GM21367 (cell line): ENCODE data around the gene SLC28A1.
"Not testable (repeated sequence)": the region's sequence is repeated elsewhere in the genome, so short reads cannot be mapped to it uniquely, and the experiment has no call there.

Experiments
- ATAC-seq: cut with Tn5 transposase; IDR thresholded peaks from one replicate; pipeline ENCODE4 v1.9.1; 2021; ENCODE audit not compliant: unreplicated experiment

The SLC28A1 gene

DNA sequence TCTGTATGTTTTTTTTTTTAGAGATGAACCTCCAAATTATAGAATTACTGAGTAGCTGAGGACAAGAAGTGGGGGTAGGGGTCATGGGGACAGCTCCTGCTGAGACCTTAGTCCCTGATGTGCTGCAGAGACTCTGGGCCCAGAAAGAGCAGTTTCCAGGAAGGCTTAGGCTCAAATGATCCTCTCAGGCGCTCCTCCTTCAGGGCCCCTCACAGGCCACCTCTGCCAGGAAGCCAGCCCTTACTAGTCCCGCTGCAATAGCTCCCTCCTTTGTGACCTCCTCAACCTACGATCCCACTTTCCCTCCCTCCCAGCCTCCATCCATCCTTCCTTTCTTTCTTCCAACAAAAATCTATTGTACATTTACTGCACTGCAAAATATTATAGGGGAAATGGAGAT, 24.6 kb downstream of the SLC28A1 start:
- no peak for ATAC-seq

DNA sequence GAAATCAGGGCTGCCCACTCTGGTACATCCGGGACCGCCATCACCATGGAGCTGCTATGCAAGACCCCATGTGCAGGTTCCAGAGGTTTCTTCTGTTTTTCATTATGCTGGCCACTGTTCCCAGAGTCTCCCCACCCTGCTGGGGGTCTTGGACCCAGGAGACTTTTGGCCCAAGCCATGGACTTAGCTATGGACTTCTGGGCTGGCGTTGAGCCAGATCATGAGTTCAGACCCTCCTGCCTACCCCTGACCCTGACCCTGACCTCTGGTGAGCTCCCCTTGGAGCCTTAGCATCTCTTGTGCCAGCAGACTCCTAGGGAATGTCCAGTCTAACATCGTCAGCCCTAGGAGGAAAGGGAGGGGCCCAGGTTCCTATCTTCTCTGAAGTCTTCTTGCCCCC, 25.3 kb downstream of the SLC28A1 start:
- ATAC-seq = no peak

DNA sequence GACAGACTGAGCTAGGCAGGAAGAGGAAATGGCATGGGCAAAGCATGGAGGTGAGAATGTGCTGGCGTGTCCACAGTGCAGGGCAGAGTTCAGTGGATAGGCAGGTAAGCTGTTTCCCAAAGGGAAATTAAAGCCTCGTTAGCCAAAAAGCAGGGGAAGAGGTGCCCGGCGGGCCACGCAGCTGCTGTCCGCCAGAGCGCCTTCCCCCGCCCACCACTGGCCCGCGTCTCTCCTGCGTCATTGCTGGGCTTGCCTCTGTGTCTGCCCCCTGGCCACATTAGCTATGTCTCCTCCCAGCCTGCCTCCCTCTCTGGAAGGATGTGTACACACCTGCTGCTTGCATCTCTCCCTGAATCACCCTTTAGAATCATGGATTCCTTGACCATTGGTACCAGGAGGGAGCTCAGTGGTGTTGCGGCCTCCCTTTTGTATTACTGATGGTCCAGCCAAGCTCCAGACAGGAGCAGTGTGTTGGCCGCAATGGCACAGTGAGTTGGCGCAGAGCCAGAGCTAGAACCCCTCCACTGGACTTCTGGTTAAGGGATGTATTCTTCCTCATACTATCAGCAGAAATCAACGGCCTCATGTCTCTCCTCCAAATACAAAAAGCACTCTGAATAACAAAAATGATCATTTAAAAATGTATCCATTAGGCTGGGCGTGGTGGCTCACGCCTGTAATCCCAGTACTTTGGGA, 26.6 kb downstream of the SLC28A1 start:
- ATAC-seq = no peak

DNA sequence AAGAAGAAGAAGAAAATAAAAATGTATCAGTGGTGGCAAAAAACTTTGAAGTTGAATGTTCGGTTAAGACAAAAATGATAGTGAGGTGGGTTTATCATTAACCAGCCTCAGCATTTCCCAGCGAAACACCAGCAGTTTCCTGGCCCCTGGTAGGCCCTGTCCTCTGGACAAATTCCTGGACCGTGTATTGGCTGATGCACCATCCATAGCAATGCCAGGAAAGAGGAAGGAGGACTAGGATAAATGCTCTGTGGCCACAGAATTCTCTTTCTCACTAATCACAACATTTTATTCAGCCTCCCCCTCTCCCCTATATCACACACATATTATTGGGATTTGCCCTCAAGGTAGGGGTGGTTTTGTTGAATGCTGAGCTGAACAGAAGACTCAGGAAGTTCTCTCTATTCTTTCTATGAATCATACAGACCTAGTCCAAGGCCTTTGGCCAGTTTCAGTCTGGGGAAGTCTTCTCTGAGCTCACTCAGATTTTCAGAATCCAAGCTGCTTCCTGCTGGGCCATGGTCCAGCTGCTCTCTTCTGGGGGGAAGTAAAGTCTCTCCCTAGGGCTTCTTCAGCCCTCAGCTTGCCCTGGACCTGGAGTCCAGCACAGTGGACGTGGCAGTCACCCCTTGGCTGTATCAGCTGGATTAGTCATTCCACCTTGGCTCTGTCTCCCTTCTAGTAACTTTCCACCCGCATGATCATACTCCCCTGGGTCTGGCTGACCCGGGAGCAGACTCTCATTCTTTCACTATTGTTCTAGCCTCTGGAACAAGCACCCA, 27.6 kb downstream of the SLC28A1 start:
- no peak for ATAC-seq

DNA sequence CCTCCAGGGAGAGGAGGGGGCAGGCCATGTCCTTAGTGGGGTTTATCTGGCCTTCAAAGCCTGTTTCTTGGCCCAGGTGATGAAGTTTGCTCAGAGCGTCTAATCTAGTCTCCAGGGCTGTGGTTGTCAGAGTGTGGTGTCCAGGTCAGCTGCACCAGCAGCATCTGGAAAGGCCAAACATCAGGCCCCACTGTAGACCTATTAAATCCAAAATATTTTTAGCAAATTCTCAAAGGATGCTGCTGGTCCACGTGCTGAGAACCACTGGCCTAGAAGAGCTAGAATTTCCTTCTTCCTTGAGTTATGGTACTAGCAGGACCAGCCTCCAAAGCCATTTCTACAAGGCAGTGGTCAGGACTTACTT, 28.9 kb downstream of the SLC28A1 start:
- ATAC-seq = no peak

DNA sequence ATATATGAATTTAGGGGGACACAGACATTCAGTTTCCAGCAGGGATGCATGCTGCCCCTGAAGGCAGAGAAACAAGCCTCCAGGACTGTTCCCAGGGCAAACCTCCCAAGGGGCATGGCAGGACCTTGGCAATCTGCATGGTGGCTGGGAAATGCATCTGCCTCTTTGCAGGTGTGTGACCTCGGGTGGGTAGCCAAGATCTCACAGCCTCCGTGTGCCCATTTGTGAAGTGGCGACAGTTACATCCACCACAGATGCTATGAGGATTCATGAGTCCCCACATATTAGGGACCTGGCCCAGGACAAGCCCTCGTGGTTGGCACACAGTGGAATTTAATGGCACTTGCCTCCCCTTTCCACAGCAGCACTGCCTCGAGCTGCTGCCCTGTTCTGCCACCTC, 29.9 kb downstream of the SLC28A1 start:
- no peak for ATAC-seq

DNA sequence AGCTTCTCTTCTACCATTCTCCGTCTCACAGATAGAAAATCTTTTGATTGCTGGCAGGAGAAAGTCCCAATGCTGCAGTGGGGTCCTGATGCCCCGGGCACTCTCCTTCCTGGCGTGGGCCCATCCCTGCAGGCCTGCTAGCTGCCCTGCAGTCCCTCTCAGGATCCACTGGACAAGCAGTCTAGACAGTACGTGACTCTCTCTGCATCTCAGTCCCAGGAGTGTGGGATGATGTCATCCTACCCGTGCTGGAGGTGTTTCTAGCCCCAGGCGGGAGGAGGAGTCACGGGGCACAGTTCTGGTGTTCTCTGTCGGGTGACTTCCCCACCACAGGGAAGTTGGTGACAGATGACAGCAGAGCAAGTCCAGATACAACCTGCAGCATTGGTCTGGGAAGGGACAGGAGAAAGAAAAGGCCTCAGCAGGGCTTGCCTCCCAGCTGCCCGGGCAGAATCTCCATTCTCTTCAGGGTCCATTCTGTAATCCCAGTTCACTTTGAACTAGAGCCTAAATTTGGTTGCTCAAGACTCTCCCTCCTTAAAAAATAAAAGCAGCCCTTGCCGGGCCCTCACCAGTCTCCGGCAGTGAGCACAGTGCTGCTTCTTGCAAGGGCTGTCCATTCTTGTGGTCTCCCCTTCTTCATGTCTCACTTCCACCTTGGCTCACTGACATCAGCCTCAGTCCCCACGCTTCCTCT, 30.6 kb downstream of the SLC28A1 start:
- peak; percentile 93 for ATAC-seq

DNA sequence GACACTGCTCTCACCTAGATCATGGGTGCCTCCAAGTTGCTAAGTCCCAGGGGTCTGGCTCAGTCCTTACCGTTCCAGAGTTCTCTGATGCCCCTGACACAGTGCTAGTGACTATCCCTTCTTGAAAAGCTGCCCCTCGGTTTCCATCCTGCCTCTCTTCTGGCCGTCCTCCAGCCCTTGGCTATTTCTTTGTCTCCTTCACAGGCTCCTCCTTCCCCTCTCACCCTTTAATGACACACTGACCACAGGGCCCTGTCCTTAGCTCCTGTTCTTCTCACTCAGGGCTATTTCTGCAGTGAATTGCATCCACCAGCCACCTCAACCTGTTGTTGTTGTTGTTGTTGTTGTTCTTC, 31.1 kb downstream of the SLC28A1 start:
- ATAC-seq = no peak

DNA sequence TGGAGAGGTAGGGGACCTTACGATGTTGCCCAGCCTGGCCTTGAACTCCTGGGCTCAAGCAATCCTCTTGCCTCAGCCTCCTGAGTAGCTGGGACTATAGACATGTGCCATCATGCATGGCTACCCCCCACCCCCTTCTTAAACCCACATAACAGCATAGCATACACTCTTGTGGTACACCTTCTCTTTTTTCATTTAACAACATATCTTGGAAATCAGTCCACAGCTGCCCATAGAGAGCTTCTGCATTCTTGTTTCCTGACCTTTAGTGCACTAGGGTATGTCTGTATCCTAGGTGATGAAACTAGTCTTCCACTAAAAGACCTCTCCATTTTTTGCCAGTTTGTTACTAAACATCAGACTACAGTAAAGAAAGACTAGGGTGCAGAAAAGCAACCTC, 33.0 kb downstream of the SLC28A1 start:
- ATAC-seq = no peak

DNA sequence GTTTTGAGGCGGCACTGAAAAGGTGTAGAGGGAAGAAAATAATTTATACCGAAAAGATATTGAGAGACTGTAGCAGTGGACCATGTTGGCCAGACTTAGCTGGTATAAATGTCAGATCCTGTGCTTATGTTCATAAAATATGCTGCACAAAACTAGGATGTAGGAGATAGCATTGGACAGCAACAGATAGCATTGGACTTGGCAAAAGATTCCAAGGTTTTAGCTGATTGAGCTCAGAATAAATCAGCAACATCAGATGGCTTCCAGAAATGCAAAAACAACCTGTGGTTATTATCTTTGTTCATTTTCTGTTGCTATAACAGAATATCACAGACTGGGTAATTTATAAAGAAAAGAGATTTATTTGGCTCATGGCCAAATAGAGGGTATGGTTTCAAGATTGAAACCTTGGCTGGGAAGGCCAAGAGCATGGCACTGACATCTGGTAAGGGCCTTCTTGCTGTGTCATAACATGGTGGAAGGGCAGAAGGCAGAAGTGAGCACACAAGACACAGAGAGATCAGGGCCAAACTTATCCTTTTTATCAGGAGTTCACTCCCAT, 34.7 kb downstream of the SLC28A1 start:
- ATAC-seq = no peak

DNA sequence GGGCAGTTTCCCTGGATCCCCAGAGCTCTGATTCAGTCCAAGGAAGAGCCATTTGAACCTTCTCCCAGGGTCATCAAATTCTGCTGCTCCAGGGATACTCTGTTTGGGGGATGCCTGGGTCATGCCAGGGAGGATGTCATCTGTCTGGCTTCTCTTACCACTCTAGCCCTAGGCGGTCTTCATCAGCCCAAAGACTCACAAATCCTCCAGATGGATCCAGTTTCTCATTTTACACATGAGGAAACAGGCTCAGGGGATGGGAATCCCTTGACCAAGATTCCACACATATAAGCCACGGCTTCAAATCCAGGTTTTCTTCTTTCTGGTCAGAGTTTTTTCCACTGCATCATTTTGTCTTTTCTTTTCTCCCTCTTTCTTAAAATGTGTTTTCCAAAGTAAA, 36.7 kb downstream of the SLC28A1 start:
- no peak for ATAC-seq

DNA sequence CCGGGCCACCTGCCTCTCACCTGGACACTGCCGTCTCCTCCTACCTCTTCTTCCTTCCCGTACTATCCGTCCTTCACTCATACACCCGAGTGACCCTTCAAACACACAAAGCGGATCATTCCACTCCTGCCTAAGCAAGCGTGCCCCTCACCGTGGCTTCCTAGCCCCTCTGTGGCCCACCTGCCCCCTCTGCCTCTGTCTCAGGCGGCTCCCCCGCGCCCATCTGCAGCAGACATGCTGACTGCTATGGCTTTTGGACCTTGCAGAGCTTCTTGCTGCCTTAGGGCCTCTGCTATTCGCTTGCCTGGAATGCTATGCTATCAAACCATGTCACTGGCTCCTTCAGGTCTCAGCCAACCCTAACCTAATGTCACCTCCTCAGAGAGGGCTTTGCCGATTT, 38.1 kb downstream of the SLC28A1 start:
- ATAC-seq = no peak

DNA sequence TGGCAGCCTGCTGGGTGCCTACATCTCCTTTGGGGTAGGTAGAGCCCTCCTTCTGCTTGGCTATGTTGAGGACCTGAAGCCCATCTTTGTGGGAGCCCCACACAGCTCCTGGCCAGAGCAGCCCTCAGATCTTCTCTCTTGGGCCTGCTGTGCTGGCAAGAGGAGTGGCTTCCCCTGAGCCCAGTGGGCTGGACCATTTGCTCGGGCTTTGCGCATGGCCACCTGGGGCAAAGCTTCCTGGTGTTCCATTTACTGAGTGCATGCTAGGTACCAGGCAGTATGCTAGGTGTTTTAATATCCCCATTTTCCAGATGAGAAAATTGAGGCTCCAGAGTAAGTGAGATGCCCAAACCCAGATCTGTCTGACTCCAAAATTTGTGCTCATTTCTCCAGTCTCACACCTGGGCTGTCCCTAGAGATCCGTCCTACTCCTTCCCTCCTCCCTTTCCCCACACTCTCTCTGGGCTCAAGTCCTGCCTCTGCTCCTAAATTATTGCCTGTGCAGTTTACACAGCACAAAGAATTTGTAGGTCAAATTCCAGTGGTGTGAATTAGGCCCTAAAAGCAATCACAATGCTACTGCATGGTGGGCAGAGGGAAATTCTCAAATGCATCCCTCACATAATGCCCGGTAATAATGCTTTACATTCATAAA, 39.7 kb downstream of the SLC28A1 start:
- no peak for ATAC-seq

DNA sequence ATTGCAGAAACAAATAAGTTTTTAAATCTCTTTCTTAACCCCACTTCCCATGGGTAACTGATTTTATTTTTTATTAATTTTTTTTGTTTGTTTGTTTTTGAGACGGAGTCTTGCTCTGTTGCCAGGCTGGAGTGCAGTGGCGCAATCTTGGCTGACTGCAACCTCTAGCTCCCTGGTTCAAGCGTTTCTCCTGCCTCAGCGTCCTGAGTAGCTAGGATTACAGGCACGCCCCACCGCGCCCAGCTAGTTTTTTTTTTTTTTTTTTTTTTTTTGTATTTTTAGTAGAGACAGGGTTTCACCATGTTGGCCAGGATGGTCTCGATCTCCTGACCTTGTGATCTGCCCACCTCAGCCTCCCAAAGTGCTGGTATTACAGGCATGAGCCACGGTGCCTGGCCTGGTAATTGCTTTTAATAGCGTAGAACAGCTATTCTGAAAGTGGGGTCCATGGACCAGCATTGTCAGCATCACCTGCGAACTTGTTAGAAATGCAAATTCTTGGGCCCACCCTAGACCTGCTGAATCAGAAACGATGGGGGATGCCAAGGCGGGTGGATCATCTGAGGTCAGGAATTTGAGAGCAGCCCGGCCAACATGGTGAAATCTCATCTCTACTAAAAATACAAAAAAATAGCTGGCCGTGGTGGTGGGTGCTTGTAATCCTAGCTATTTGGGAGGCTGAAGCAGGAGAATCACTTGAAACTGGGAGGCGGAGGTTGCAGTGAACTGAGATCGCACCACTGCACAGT, 40.5 kb downstream of the SLC28A1 start:
- not testable (repeated sequence) for ATAC-seq

DNA sequence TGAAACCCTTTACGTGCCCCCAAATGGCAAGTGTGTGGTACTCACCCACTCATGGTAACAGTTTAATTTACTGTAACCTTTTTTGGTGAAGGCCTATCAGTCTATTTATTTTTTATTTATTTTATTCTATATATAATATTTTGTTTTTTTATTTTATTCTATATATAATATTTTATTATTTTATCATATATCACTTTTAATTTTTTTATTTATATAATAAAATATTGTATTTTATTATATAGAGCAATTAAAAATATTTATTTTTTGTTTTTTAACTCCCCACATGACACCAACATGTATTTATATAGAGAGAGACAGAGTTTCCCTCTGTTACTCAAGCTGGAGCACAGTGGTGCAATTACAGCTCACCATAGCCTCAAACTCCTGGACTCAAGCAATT, 41.4 kb downstream of the SLC28A1 start:
- ATAC-seq = no peak

DNA sequence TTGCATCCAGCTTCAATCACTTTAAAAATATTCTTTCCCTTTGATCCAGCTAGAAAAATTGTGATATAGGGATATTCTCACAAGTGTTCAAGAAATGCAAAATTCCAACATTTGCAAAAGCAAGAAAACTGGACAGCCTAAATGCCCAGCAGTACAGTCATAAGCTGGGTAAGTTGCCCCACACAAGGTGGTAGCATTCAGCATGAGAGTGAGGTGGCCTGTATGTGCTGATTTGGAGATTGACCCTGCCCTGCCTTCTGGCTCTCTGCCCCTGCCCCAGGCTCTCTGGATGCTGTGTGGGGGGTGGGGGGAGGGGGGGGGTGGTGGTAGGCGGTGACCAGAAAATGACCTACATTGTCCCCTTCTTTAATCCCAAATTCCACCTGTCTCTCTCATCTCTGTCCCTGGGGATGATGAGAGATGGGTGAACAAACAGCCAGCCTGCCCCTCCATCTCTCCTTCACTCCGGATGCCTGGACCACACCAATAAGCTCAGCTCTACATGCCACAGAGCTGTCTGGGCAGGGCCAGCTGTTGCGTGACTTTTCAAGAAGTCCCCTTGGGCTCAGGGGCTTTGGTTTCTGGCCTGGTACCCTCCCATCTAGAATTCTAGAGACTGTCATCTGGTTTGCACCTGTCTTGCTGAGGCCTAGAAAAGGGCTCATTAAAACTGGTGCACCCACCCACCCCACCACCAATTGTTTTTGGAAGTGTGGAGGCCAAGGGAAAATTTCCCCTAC, 42.2 kb downstream of the SLC28A1 start:
- no peak for ATAC-seq

DNA sequence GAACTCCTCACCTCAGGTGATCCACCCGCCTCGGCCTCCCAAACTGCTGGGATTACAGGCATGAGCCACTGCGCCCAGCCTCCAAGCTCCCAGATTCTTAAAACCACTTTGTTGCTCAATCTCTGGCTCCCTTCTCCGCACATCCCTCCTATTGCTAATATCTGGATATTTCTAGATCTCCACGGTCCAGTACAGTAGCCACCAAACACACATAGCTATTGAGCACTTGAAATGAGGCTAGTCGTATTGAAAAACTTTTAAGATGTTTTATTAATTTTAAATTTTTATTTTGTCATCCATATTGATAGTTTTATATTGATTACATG, 44.3 kb downstream of the SLC28A1 start:
- no peak for ATAC-seq

DNA sequence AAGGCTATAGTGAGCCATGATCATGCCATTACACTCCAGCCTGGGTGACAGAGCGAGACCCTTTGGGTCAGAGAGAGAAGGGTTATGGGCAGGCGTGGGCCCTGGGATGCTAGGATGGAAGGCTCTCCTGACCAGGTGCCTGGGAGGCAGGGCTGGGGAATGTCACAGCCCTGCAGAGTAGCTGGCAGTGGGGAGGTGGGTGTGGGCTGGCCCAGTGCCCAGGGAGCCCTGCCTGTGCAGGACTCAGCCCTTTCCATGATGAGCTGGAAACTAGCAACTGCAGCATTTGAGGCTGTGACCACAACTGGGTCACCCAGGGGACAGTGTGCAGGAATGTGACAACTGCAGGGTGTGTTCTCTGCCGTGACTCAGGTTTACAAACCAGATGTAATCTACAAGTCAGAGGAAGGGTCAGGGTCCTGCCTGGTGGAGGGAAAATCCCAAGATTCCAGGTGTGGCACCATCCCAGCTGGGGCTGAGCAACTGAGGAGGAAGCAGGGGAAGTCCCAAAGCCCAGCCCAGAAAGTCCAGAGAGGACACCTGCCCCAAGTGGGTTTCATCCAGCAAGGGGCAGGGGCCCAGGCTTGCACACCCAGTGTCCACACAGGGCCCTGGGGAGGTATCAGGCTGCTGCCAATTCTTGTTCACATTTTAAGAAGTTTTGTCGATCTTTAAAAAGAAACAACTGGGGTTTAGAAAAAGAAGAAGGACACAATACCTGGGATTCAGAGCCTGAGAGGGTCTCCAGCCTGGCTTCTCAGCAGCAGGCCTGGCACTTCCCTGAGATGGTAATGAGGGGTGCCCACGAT, 45.5 kb downstream of the SLC28A1 start:
- no peak for ATAC-seq

DNA sequence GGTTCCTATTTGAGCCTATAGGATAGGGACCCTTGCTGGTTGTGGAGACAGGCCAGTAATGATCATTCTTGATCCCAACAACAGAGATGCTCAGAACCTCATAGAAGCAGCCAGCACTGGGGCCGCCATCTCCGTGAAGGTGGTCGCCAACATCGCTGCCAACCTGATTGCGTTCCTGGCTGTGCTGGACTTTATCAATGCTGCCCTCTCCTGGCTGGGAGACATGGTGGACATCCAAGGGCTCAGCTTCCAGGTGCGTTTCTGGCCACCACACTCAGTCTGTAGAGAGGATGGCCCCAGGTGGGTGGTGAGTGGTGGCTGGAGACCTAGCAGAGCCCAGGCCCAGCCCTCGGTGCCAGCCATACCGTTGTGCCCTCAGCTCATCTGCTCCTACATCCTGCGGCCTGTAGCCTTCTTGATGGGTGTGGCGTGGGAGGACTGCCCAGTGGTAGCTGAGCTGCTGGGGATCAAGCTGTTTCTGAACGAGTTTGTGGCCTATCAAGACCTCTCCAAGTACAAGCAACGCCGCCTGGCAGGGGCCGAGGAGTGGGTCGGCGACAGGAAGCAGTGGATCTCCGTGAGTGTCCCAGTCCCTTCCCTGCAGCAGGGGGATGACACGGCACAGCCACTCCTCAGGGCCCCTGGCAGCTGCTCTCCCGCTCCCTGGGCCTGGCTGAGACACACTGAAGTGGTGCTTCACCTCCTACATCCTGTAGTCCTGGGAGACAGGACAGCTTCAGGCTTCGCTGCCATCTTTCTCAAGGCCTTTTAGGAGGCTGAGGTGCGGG, 50.7 kb downstream of the SLC28A1 start:
- no peak for ATAC-seq
